Measurements from ENCODE around the gene TMEM121.

TMEM121 gene

DNA sequence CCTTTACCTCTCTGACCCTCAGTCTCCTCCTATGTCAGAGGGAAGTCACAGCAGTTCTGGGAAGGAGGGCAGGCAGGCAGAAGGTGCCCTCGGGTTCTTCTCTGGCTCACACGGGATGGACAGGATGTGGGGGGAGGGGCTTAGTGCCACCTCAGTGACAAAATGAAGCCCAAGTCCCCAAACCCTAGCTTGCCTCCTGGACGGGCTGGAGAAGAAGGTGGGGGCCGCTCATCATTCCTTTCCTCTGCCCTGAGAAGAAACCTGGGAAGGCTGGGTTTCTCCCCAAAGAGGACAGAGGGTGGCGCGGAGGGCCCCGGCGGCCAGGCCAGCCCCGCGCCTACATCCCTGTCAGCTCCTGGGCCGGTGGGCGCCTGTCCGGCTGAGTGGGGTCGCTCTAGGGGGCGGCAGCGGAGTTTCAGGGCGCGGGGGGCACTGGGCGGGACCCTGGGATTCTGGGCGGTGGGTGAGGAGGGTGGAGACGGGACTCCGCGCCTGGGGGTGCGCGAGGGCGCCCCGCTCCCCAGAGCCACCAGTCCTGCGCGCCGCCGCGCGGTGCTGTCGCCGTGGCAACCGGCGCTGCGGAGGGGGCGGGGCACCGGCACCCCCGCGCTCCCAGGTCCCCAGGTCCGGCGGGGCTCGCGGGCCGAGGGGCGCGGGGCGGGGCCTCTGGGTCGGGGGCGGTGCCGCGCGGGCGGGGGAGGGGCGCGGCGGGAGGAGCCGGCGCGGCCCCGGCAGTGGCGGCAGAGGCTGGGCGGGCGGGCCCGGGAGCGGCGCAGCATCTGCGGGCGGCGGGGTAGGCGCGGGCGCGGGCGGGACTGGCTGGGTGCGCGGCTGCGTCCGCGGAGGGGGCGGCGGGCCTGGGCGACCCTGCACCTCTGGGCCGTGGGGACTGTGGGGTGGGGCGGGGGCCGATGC, at the start of gene TMEM121:
TSS of gene TMEM121 (plus strand) at position 723 of the 915 bp plus-strand sequence. CDS start 2,252 bp downstream, outside the sequence.
- DNase-seq = peak; percentile 29

DNA sequence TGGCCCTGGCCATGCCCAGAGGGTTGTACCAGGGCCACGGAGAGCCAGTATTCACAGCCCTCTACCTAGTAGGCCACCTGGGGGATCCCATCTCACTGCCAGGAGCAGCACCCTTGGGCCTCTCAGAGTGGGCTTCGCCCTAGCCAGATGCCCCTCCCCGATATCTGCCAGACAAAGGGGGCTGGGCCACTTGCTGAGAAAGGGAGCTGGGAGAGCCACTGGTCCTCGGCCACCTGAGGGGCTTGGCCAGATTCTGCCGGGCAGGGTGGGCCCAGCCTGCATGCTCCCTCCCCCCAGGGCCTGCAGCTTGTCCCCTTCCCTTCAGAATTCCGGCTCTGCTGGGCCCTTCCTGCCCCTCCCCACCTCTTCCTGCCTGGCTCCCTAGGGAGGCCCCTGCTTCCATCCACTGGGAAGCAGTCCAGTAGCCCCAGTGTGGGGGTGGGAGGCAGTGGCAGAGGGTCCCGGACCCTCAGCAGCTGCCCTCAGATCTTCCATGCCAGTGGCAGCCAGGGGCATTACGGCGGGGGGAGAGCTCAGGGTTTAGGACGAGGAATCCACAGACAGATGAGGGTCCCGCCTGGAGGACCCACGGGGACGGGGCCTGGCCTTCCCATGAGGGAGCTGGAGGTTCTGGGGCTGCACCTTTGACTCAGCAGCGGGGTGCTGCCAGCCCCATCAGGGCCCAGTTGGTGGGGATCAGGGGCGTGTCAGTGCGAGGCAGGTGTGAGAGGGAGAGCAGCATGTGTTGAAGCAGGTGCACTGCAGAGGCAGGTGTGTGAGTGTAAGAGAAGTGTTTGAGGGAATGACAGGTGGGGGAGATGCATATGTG, 49.3 kb upstream of the TMEM121 start:
- no peak for DNase-seq

DNA sequence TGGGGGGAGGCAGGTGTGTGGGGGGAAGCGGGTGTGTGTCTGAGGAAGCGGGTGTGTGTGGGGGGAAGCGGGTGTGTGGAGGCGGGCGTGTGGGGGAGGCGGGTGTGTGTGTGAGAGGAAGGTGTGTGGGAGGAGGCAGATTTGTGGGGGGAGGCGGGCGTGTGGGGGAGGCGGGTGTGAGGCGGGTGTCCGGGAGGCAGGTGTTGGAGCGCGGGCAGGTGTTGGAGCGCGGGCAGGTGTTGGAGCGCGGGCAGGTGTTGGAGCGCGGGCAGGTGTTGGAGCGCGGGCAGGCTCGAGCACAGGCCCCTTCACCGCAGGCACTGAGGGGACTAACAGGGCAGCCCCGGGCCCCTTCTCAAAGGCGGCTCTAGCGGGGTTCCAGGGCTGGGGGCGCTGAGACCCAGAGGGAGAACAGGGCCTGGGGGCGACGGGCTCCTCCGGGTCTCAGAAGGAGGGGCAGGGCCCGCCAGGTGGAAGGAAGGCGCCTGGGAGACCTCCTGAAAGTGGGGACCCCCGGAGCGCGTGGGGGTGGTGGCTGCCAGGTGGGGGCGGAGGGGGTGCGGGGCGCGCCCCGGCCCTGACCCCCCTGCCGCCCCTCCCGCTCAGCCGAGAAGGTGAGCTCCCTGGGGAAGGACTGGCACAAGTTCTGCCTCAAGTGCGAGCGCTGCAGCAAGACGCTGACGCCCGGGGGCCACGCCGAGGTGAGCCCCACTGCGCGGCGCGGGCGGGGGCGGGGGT, 48.6 kb upstream of the TMEM121 start:
- peak; percentile 31 for DNase-seq

DNA sequence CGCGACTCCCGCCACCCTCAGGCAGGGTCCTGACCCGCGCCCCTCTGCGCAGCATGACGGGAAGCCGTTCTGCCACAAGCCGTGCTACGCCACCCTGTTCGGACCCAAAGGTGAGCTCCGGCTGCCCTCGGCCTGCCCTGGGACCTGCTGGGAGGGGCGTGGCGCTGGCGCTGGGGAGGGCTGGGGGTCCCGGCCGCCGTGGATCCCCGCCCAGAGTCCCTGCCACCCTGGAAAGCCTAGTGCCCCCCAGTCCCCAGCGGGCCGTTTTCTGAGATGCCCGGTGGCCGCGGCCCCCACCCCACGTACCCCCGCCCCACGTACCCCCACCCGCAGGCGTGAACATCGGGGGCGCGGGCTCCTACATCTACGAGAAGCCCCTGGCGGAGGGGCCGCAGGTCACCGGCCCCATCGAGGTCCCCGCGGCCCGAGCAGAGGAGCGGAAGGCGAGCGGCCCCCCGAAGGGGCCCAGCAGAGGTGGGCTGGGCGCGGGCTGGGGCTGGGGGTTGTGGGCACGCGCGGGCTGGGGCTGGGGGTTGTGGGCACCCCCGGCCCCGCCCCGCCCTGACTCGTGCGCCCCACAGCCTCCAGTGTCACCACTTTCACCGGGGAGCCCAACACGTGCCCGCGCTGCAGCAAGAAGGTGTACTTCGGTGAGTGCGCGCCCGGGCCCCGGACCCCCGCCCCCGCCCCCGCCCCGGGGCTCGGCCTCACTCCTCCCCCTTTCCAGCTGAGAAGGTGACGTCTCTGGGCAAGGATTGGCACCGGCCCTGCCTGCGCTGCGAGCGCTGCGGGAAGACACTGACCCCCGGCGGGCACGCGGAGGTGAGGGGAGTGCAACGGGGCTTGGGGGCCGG, 47.8 kb upstream of the TMEM121 start:
- no peak for DNase-seq

DNA sequence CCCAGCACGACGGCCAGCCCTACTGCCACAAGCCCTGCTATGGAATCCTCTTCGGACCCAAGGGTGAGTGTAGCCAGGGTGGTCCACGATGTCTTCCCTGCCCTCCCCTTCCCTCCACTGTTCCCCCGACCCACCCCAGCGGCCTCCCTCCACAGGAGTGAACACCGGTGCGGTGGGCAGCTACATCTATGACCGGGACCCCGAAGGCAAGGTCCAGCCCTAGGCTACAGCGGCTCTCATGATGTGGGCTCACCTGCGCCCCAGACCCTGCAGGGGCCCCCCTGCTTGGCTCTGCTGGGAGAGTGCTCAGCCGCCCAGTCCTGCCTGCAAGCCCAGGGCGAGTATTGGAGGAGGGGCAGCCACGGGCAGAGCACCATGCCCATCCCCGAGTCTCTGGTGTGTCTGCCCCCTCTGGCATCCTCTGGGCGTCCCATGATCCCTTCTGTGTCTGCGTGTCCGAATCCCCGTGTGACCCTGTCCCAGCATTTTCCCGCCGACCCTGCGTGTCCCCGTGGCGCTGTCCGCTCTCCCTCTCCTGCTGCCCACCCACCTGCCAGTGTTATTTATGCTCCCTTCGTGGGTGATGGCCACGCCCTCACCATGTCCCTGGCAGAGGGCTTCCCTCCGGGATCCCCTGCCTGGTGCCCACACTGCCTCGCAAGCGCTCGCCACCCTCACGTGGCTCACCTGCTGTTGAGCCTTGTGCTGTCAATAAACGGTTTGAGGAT, 46.8 kb upstream of the TMEM121 start:
- DNase-seq = no peak

DNA sequence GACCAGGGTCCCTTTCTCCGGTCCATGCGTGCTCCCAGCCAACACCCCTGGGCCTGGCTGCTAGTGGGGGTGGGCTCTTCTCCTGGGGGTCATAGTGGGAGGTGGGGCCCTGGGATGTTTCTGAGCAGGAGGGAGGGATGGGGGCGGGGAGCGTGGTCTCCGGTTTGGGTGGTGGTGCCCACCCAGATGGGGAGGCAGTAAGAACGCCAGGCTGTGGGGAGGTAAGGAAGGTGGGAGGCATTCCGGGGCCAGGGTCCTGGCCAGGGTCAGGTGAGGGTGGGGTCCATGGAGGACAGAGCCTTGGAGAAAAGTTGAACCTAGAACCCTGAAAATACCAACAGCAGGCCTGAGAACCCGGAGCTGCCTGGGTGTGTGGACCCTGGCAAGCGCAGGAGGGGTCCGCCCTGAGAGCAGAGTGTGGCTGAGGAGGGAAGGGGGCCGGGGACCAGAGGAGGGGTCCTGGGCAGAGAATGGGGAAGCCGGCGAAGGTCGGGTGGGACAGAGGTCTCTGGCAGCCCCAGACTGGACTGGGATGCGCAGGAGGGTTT, 46.1 kb upstream of the TMEM121 start:
- DNase-seq = no peak

DNA sequence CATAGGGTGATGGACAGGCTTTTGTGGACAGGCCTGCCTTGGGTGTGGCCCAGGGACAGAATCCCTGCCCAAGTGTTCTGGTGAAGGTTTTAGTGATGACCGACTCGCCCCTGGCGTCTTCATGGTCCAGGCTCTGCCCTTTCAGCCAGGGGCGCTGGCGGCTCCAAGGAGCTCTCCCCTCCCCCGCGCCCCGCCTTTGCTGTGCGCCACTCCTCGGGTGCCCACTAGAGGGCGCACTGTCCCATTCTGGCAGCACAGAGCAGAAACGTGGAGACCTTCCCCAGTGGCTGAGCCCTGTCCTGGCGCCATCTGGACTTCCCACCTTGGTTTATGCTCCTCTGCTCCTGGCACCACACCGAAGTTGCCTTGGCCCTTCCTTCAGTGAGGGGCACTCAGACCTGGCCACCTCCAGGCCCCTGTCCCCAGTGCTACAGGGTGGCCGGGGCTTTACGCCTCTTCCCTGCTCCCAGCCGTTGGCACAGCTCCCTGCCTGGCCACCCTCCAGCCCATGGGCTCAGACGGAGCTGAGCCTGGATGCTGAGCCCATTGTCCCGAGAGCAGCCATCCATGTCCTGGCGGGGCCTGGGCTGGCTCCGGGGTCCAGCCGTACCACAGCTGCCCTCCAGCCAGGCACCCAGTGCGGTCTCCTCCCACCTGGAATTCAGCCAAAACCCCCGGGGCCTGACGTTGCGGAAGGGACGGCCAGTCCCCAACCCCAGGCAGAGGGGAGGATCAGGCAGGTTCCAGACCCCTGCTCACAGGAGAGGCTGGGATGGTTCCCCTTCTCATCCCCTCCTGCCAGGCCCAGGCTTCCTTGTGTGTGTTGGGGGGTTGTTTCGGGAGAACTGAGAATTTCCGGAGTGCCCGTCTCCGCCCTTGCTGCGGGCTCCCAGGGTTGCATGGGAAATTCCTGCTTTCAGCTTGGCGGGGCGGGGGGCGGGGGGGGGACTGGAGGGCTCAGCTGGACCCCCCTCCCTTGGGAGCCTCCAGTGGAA, 45.3 kb upstream of the TMEM121 start:
- DNase-seq = peak; percentile 91

DNA sequence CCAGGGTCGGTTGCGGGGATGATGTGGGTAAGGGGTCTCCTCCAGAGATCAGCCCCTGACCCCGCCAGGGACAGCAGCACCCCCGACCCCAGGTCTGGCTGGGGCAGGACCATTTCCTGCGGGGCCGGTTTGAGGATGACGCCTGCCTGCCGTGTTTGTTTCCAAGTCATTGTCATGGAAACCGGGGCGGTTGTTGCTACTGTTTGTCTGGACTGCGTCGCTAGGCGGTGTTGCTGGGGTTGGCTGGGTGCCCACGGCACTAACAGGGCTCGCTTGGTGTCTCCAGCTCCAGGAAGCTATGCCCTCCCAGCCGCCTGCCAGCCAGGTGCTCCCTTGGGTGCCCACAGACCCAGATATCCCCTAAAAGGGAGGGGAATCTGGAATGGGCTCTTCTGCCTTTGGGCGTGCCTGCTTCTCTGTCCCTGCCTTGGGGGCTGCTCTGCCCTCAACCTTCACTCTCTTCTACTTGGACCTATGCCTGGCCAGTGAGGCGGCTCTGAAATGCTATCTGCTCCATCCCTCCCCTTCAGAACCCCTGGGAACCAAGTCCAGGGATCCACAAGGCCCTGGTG, 44.4 kb upstream of the TMEM121 start:
- DNase-seq = peak; percentile 98

DNA sequence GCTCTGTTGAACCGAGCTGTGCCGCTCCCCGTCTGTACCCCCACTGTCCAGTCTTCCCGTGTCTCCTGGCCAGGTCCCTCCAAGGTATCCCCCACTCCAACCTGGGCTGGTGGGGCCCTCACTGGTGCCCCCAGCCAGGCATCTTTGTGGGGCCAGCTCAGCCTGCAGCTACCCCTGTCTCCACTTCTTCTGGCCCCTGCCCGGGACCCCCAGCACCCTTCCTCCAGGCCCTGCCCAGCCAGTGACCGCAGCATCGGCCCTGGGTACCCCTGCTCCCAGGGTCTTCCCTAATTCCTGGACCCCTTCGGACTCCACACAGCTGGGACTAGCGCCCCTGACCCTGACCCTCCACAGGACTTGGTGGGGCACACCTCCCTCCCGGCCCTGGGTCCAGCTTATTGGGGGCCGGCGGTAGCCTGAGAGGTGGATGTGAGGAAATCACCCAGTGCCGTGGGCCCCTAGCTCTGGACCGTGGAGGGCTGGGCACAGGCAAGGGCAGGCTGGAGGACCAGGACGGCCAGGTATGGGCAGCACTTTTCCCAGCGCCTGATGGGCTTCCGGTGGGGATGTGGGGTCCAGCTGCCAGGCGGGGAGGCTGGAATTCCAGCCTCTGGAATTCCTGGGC, 43.8 kb upstream of the TMEM121 start:
- DNase-seq = no peak

DNA sequence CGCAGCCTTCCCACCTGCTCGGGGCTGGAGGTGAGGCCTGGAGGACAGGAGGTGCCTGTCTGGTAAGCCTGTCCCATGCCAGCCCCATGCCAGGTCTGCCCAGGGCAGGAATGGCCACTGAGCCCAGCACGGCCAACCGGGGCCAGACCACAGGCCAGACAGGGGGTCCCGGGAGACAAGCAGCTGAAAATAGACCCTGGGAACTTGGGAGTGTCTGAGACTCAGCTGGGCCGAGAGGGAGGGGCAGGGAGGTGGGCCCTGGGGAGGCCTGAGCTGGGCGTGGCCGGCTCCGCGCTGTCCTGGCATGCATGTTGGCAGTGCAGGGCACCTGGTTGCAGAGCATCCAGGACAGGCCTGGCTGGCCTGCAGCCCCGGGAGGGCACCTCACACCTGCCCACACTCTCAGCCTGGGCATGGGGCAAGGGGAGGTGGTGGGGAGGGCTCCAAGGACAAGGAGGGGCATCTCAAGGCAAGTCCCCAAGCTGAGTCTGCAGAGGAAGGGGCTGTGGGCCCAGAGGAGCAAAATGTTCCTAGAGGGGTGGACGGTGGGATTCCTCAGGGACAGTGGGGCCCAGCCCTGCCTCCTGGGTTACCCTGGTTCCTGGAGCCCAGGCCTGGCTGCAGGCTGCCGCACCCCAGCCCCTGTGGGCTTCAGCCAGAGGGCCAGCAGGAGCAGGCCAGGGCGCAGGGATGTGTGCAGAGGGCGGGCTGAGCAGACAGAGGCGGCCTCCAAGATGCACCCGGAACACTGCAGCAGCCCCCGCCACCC, 42.9 kb upstream of the TMEM121 start:
- DNase-seq = no peak

DNA sequence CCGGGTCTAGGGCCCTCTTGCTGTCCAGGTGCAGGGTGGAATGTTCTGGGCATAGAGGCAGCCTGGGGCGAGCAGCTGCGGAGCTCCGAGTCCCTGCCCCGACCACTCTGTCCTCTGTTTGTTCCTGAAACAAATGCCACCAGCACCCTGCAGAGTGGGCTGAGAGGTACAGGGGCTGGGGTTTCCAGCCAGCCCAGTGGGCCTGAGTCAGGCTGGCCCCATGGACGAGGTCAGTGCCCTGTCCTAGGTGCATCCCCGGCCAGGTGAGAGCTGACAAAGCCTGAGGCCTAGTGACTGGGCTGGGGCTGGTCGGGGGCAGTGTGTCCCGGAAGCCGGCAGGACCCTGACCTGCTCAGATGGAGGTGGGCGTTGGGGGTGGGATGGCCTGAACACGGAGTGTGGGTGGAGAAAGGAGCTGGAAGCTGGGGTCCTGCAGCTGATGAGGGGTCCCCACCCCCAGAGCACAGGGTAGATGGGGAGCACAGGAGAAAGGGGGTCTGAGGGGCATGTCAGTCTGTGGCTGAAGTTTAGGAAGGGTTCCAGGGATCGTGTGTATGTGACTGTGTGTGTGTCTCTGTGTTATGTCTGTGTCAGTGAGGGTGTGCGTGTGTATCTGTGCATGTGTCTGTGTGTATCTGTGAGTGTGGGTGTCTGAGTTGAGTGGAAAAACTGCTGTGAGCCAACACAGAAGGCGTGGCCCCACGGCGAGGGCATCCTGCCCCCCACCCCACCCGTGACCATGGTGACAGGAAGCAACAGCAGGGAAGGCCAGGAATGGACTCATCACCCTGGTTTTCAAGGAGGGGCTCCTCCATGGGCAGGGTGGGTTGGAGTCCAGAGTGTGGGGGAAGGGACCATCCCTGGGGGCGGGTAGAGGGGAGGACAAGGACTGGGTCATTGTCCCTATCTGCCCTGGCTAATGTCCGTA, 42.0 kb upstream of the TMEM121 start:
- DNase-seq = no peak

DNA sequence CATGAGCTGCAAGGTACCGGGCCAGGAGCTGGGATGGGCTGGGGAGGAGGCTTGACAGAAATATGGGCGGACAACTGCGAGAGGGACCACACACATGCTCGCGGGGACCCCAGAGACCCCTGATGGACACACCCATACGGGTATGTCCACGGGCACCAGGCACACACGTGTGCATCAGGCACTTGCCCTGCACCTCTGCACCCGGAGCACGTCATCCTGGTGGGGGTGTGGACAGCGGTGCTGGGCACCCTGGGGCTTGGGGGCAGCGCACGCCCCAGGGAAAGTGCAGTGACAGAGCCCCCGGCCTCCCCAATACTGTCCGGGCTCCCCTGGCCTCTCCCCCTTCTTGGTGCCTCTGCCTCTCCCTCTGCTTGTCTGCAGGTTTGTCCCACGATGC, 41.4 kb upstream of the TMEM121 start:
- no peak for DNase-seq

DNA sequence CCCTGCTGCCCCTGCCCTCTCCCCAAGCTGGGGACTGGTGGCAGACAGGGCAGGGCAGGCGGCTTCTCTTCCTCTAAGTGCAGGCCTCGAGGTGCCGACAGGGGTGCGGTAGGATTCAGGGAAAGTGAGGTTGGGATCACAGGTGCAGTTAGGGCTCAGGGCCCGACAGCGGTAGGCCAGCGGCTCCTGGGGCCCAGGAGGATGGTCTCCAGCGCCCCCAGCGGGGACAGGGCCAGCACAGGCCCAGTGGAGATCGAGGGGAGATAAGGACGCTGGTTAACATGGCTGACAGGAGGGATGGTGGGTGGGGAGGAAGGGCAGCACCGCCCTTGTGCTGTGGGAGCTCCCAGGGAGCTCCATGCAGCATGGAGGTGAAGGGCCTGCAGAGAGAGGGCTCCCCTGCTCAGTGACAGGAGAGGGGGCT, 40.6 kb upstream of the TMEM121 start:
- DNase-seq = peak; percentile 91

DNA sequence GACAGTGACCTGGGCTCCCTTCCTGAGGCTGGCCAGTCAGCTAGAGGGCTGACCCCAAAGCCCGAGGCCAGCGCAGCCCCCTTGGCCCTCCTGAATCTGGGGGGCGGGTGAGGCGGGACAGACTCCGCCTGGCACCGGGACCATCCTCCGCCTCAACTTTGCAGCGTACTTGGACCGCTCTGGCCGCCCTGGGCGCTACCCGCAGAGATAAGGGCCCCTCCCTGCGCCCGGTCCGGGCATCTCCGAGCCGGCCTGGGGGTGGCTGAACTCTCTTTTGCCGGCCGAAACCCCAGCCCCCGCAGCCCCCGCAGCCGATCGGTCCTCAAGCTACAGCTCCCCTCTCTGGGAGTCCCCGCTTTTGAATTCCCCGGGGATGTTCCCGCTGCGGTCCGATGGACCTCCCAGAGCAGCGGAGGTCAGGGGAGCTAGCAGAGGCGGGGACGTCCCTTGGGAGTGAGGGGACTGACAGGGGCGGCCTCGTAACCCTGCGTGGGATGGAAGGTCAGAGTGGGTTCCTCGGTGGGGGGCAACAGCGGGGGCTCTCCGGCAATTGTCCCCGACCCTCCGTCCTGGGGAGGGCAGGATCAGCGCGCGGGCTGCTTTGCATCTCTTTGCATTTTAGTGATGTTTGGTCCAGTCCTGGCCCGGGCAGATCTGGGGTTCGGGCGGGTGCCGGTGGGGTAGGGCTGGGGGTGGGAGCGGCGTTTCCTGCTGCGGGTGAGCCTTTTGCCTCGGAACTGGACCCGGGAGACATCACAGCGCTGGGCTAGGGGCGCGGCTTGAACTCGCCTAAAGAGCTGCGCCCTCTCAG, 40.0 kb upstream of the TMEM121 start, which contains the start of gene CRIP1:
TSS of gene CRIP1 (plus strand) at position 724 of the 811 bp plus-strand sequence. CDS start 374 bp downstream, outside the sequence.
- peak; percentile 48 for DNase-seq

DNA sequence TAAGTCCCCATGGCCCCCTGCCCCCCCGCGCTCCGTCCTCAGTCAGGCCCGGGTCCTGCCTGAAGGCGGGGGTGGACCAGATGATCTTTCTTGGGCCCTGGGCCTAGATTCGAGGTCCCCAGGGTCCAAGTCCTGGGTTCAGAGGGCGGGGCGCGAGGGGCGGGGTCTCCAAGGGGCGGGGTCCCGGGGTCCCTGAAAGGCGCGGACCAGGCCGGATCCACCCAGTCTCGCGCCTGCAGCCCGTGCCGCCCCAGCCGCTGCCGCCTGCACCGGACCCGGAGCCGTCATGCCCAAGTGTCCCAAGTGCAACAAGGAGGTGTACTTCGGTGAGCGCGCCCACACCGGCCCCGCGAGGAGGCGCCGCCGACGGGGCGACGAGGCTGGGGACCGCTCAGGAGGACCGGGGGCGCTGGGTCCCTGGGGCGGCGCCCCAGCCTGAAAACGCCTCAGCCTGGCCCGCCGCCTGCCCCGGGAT, 39.4 kb upstream of the TMEM121 start:
- DNase-seq = peak; percentile 31

Measured in hematopoietic multipotent progenitor cell treated with erythropoietin and hydrocortisone succinate and interleukin-3 and kit ligand, for 4 days (in vitro differentiated cells).